ENCODE measurements around the gene CAMK4.

The CAMK4 gene

DNA sequence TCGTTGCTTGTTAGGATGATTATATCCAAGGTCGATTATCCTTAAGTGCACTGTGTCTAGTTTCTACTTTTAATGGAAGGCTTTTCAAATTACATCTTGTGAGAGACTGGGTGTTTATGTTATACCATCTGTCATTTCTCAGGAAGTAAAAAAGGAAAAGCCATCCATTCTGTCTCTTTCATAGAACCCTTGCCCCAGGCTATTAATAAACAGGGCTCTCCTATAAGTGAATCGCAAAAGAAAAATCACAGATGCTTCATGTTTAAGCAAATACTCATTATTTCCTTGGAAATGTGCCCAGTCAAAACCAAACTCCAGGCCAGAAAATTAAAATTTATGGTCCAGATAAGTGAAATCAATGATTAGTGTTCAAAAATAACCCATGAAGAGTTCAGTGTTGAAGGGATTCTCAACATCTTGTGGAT, 230.0 kb downstream of the CAMK4 start:
- no peak overlapping the region for H3K4me3 ChIP-seq (ENCODE audit: low read length)
- TF ChIP-seq, protein P1, sequence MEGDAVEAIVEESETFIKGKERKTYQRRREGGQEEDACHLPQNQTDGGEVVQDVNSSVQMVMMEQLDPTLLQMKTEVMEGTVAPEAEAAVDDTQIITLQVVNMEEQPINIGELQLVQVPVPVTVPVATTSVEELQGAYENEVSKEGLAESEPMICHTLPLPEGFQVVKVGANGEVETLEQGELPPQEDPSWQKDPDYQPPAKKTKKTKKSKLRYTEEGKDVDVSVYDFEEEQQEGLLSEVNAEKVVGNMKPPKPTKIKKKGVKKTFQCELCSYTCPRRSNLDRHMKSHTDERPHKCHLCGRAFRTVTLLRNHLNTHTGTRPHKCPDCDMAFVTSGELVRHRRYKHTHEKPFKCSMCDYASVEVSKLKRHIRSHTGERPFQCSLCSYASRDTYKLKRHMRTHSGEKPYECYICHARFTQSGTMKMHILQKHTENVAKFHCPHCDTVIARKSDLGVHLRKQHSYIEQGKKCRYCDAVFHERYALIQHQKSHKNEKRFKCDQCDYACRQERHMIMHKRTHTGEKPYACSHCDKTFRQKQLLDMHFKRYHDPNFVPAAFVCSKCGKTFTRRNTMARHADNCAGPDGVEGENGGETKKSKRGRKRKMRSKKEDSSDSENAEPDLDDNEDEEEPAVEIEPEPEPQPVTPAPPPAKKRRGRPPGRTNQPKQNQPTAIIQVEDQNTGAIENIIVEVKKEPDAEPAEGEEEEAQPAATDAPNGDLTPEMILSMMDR (conservative IDR thresholded peaks at IDR 0.05; ENCODE audit: low read depth, low read length): no peak

DNA sequence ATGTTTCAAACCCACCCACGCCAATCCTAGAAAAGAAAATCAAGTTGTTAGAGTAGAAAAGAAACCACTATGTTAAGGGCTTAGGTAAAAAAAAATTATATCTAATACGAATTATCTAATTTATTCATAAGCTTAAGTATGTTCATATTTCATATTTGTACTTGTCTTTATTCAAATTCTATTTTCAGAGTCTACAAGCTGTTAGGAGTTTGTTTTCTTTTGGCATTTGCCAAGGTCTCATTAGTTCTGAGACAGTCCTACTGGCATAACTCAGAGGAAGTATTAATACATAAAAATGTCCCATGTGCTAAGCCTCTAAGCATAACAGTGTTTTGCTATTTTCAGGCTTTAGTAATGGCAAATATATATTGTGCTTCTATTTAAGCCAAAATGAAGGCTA, 230.6 kb downstream of the CAMK4 start:
- peak; percentile 13 for DNase-seq (ENCODE audit: low read depth)
- no peak overlapping the region for H3K4me3 ChIP-seq (ENCODE audit: low read length)
- TF ChIP-seq, protein P1 (conservative IDR thresholded peaks at IDR 0.05; ENCODE audit: low read depth, low read length): no peak

More for the DNA sequence above, 230.0 kb downstream of the CAMK4 start:
- DNase-seq (ENCODE audit: low read depth): peak; percentile 1

DNA sequence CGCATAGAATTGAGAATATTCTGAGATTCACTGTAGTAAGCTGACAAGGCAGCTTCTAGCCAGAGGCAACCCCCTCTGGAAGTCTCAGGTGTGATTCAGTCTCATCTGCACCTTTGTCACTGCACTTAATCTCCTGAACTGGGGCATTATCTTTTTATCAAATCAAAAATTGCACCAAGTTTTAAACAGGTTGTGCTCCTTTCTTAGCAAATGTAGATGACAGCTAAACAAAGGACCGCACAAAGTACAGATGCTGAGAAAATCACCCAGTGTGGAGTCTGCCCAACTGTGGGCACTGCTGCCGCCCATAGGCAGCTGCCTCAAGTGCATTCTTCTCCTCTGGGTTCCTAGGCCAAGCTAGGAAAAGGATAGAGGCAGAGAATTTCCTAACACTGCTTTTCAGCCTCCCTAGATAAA, 237.1 kb downstream of the CAMK4 start:
- TF ChIP-seq, protein P1 (conservative IDR thresholded peaks at IDR 0.05; ENCODE audit: low read depth, low read length): peak; percentile 87
- no peak overlapping the region for H3K4me3 ChIP-seq (ENCODE audit: low read length)
- peak; percentile 11 for DNase-seq (ENCODE audit: low read depth)

DNA sequence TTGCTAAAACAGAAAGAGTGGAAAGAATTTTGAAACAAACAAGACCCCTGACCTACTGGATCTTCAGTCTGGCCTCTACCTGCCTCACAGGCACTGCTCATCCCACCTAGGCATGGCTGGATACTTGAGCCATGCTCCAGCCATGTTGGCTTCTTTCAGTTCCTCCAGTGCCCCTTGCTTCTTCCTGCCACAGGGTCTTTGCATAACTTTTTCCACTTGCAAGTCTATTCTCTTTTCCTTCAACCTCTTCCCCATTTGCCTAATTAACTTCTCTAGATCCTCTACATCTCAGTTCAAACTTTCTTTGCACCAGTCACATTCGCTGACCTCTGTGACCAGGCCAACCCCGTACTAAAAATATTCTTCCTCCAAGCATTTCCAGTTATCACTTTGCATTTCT, 237.8 kb downstream of the CAMK4 start:
- H3K4me3 ChIP-seq (ENCODE audit: low read length): no peak overlapping the region
- TF ChIP-seq, protein P1 (conservative IDR thresholded peaks at IDR 0.05; ENCODE audit: low read depth, low read length): no peak
- DNase-seq (ENCODE audit: low read depth): no peak

DNA sequence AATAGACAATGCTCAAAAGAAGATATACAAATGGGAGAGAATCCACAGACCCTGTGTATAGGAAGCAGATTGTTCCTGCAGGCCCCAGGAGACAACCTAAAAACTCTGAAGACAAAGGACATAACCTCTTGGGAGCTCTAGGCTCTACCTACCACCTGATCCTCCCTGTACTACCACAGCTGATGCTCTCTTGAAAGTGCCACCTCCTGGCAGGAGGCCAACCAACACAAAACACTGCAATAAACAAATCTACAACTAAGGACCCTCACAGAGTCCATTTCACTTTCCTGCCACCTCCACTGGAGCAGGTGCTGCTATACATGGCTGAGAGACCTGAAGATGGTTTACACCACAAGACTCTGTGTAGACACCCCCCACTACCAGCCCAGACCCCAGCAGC, 239.1 kb downstream of the CAMK4 start:
- DNase-seq (ENCODE audit: low read depth): no peak
- H3K4me3 ChIP-seq (ENCODE audit: low read length): no peak overlapping the region
- TF ChIP-seq, protein P1 (conservative IDR thresholded peaks at IDR 0.05; ENCODE audit: low read depth, low read length): no peak

DNA sequence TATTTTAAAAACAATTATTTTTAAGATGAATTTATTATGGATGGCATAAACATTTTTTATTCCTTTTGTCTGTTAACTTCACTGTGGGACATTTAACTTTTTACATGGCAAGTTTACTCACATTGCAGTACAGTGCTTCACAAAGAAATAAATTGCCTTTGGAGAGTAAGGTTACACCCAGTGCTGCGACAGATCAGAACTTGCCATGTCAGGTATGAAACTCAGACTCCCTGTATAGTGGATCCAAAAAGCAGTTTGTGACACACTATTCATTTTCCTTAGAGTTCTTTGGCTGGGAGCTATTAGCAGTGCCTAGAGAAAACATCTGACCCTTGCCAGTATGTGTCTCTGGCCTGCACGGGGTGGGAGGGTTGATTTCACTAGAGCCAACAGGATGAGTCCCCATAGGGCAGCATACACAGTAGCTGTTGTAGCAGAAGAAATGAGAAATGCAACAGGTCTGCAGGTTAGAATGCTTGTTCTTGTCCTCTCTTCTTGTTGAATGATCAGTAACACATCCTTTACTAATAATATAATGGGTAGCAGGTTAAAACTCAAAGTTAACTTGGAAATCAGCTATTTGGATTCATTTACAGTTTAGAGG, 245.2 kb downstream of the CAMK4 start:
- TF ChIP-seq, protein P1 (conservative IDR thresholded peaks at IDR 0.05; ENCODE audit: low read depth, low read length): no peak
- H3K4me3 ChIP-seq (ENCODE audit: low read length): no peak overlapping the region
- DNase-seq (ENCODE audit: low read depth): no peak

DNA sequence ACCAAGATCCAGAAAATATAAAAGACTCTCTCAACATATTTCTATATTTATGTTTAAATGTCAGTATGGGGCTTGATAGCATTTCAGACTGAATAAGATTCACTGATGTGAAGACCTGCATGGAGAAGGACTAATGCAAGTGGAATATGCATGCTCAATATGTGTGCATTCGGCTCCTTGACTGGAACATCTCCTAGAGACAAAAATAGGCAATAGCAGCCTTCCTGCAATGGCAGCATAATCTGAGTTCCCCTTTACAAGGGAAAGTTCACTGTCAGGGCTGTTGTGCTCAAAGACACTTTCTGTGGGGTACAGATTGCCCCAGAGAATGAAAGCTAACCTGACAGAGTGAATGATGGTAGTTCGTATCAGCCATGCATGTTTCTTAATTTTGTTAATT, 245.7 kb downstream of the CAMK4 start:
- DNase-seq (ENCODE audit: low read depth): no peak
- no peak overlapping the region for H3K4me3 ChIP-seq (ENCODE audit: low read length)
- TF ChIP-seq, protein P1 (conservative IDR thresholded peaks at IDR 0.05; ENCODE audit: low read depth, low read length): no peak

Data from retinal pigment epithelial cell (primary cell).